SH-SY5Y (cell line): ENCODE results near the gene ARF1.

Experiments used
- GATA2 ChIP-seq: IDR thresholded peaks from 2 replicates; pipeline ENCODE4 v1.6.1; 2011; ENCODE audit warnings: mild to moderate bottlenecking, low read depth, low read length
- GATA3 ChIP-seq: IDR thresholded peaks from 2 replicates; pipeline ENCODE4 v1.6.1; 2011; ENCODE audit warnings: low read depth, mild to moderate bottlenecking, low read length, moderate library complexity

GRCh38 chr1:228048659-228049298 lies 33.7 kb upstream of the ARF1 start:
- TF ChIP-seq GATA3 (no peak), GATA2 (no peak)
